Panc1 (cell line): ENCODE measurements around the gene CD276. TPM values are rescaled to one million over a fixed set of nuclear protein-coding genes. Genes with fewer than 3 reads are reported as not detected.

ENCODE experiments used
- ATAC-seq: fragments of 200-7000 bp; cut with Tn5 transposase; 2 replicates; pipeline ENCODE4 v1.9.1; 2020; ENCODE audit warnings: mild to moderate bottlenecking, moderate library complexity
- BruUV-seq: library from RNA; stranded (reverse); fragments of 400-500 nt; replicated peaks from 2 replicates; lab custom pipeline; 2021; lab: Mats Ljungman, UMichigan
- CTCF ChIA-PET: fragments of 300-600 bp; sonication (Branson Sonifier 250); formaldehyde crosslinking; loops from one replicate; lab custom pipeline; 2022; ENCODE audit warnings: antibody characterized with exemption; lab: Charles Lee
- POLR2A ChIA-PET: fragments of 300-600 bp; sonication (Branson Sonifier 250); formaldehyde crosslinking; loops from one replicate; lab custom pipeline; 2022; ENCODE audit warnings: antibody characterized with exemption; lab: Charles Lee
- DNase-seq: peaks from one replicate; pipeline ENCODE4 v3.0.0-alpha.2; 2010; ENCODE audit warnings: low read depth, low spot score
- H3K27ac ChIP-seq: 2 replicates; pipeline ENCODE4 v1.5.1; 2011; ENCODE audit warnings: mild to moderate bottlenecking, low read length, inconsistent platforms
- H3K27me3 ChIP-seq: fragments of 200-500 bp; sonication (Bioruptor generic); 2 replicates; pipeline ENCODE4 v1.6.0; 2014; ENCODE audit warnings: low read length, inconsistent platforms; ENCODE audit not compliant: control insufficient read depth, insufficient read depth
- H3K36me3 ChIP-seq: fragments of 200-500 bp; sonication (Bioruptor generic); 2 replicates; pipeline ENCODE4 v1.5.1; 2014; ENCODE audit warnings: inconsistent platforms, mild to moderate bottlenecking, low read length, moderate library complexity; ENCODE audit not compliant: control insufficient read depth, insufficient read depth
- H3K4me1 ChIP-seq: 2 replicates; pipeline ENCODE4 v1.5.1; 2011; ENCODE audit warnings: inconsistent platforms, mild to moderate bottlenecking, low read length, moderate library complexity; ENCODE audit not compliant: control insufficient read depth, insufficient read depth
- H3K4me3 ChIP-seq, 2 experiments: 2 replicates each; pipeline ENCODE4 v1.5.1; 2011 to 2012; ENCODE audit warnings: low read depth in 2 of 2, low read length in 2 of 2, mild to moderate bottlenecking in 2 of 2, inconsistent platforms in 1 of 2, moderate library complexity in 1 of 2
- H3K9me3 ChIP-seq: fragments of 200-500 bp; sonication (Bioruptor generic); 2 replicates; pipeline ENCODE4 v1.5.1; 2014; ENCODE audit warnings: low read depth, mild to moderate bottlenecking, inconsistent platforms, low read length, moderate library complexity; ENCODE audit not compliant: control insufficient read depth, insufficient read depth
- CTCF ChIP-seq: fragments of 450-650 bp; IDR thresholded peaks from 2 replicates; pipeline ENCODE4 v1.5.1; 2017; ENCODE audit warnings: mild to moderate bottlenecking
- POLR2AphosphoS5 ChIP-seq: IDR thresholded peaks from 2 replicates; pipeline ENCODE4 v1.6.1; 2012; ENCODE audit warnings: mild to moderate bottlenecking, low read depth, low read length, moderate library complexity
- SIN3A ChIP-seq: IDR thresholded peaks from 2 replicates; pipeline ENCODE4 v1.6.1; 2012; ENCODE audit warnings: low read depth, mild to moderate bottlenecking, low read length, moderate library complexity, borderline replicate concordance; ENCODE audit not compliant: insufficient read depth
- TCF7L2 ChIP-seq: IDR thresholded peaks from 2 replicates; pipeline ENCODE4 v1.6.1; 2011; ENCODE audit warnings: mild to moderate bottlenecking, low read depth, low read length, inconsistent platforms
- in situ Hi-C: cut with HindIII; loops from 2 replicates; pipeline ENCODE4 v1.10.0; 2016; ENCODE audit warnings: low sequenced_read_pairs, low pct_unique_long_range_greater_than_20kb
- intact Hi-C: fragments of 100-400 bp; cut with micrococcal nuclease; formaldehyde crosslinking; loops from one replicate; pipeline ENCODE4 v1.10.0; 2022; ENCODE audit not compliant: unreplicated experiment
- total RNA-seq: library from RNA; stranded (reverse); gene quantifications from one replicate; pipeline ENCODE4 v1.2.1, GENCODE V29; 2021; ENCODE audit not compliant: unreplicated experiment
- TF ChIP-seq, protein P1 (sequence below), 2 experiments: IDR thresholded peaks; 2 replicates each; pipeline ENCODE4 v1.6.1; 2011 to 2012; ENCODE audit warnings: low read depth in 2 of 2, control low read depth in 1 of 2, low read length in 1 of 2, mild to moderate bottlenecking in 1 of 2, moderate library complexity in 1 of 2; ENCODE audit not compliant: insufficient read depth in 1 of 2

Gene CD276
- total RNA-seq, 1 experiment from 2014 or later: 99.1 TPM

DNA sequence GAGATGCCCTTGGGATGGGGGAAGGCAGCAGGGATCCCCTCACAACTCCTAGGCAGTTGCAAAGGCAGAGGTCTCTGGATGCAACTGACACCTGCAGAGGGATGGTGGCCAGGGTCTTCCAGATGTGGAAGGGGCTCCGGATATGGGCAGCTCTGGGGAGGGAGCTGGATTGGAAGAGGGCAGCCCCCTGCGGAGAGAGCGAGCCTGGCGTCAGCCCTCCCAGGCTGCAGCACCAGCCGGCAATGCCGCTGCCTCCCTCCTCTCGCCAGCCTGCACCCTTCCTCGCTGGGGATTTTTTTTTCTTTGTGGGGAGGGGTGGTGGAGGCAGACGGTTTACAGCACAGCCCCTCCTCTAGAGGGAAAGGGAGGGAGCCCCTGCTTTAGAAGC lies 67.3 kb downstream of the CD276 start:
- H3K4me1 ChIP-seq: peaks cover 8% of the 10 kb centered on the region; the same call in 1 of the 2 replicates
- no peaks in the 10 kb centered on the region; the same call in 1 of the 2 replicates for H3K27me3 ChIP-seq
- POLR2A ChIA-PET: no interaction called here
- in situ Hi-C loops: no loop called here
- no TSS peak for BruUV-seq
- TF ChIP-seq, protein P1, sequence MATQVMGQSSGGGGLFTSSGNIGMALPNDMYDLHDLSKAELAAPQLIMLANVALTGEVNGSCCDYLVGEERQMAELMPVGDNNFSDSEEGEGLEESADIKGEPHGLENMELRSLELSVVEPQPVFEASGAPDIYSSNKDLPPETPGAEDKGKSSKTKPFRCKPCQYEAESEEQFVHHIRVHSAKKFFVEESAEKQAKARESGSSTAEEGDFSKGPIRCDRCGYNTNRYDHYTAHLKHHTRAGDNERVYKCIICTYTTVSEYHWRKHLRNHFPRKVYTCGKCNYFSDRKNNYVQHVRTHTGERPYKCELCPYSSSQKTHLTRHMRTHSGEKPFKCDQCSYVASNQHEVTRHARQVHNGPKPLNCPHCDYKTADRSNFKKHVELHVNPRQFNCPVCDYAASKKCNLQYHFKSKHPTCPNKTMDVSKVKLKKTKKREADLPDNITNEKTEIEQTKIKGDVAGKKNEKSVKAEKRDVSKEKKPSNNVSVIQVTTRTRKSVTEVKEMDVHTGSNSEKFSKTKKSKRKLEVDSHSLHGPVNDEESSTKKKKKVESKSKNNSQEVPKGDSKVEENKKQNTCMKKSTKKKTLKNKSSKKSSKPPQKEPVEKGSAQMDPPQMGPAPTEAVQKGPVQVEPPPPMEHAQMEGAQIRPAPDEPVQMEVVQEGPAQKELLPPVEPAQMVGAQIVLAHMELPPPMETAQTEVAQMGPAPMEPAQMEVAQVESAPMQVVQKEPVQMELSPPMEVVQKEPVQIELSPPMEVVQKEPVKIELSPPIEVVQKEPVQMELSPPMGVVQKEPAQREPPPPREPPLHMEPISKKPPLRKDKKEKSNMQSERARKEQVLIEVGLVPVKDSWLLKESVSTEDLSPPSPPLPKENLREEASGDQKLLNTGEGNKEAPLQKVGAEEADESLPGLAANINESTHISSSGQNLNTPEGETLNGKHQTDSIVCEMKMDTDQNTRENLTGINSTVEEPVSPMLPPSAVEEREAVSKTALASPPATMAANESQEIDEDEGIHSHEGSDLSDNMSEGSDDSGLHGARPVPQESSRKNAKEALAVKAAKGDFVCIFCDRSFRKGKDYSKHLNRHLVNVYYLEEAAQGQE (IDR thresholded peaks at IDR 0.05; ENCODE audit: insufficient read depth in 1 of 2, low read depth in 2 of 2, low read length in 1 of 2): no peak
- TF ChIP-seq POLR2AphosphoS5 (no peak), CTCF (no peak), SIN3A (no peak), TCF7L2 (no peak)
- no peaks in the 10 kb centered on the region for H3K9me3 ChIP-seq
- intact Hi-C loops: no loop called here
- CTCF ChIA-PET: interaction anchor here (0.6 kb wide), 1 partner anchor 54 kb away, joined by 4 read pairs; no protein-coding TSS in a partner anchor
- DNase-seq (no peak), ATAC-seq (no peak)
- no peak overlapping the region for H3K4me3 ChIP-seq
- no peaks in the 10 kb centered on the region for H3K36me3 ChIP-seq
- no peak overlapping the region for H3K27ac ChIP-seq

DNA sequence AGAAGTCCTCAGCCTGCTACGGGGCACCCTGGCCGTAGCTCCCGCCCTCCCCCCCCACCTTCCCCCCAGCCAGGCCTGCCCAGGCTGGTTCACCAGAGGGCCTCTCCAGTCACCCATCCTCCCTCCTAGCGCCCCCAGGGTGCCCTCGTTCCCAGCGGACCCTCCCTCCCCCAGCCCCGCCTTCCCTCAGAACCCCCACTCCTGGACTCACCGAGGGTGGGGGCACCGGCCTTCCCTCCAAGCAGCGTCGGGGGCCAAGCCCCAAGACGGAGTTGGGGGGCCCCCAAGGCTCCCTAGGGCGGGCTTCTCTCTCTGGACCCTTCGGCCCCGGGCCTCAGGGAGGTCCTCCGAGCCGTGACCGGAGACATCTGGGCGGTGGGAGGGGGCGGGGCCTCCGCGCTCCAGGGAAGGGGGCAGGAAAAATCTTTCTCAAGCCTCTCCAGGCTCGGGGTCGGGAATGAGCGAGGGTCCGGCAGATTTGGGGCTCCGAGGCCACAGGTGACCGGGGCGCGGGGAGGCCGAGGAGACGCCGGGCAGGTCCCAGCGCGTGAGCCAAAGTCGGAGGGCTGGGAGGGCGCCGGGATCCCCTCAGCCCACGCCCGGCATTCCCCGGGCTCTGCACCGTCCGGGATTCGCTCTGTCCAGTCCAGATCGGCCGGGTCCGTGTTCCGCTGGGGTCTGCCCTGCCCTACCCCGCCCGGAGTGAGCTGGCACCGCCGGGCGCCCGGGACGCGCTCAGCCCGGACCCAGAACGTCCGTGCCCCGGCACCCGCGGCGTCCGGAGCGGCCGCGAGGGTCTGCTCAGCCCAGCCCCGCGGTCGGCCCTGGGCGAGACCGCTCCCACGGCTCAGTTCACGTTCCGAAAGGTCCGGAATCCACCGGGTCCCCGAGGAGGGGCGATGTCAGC lies 68.0 kb downstream of the CD276 start:
- ATAC-seq (peak; percentile 30), DNase-seq (no peak)
- CTCF ChIA-PET: interaction anchor here (0.6 kb wide), 1 partner anchor 55 kb away, joined by 4 read pairs; no protein-coding TSS in a partner anchor
- Histone ChIP-seq H3K4me1 (peaks cover 6% of the 10 kb centered on the region; the same call in 1 of the 2 replicates), H3K36me3 (no peaks in the 10 kb centered on the region), H3K27ac (no peak overlapping the region), H3K4me3 (peak overlapping the region; percentile 36 to 45), H3K9me3 (no peaks in the 10 kb centered on the region), H3K27me3 (no peaks in the 10 kb centered on the region; the same call in 1 of the 2 replicates)
- POLR2A ChIA-PET: no interaction called here
- BruUV-seq: no TSS peak
- TF ChIP-seq CTCF (no peak), TCF7L2 (no peak), POLR2AphosphoS5 (no peak), SIN3A (no peak)
- TF ChIP-seq, protein P1 (IDR thresholded peaks at IDR 0.05; ENCODE audit: insufficient read depth in 1 of 2, low read depth in 2 of 2, low read length in 1 of 2): no peak
- intact Hi-C loops (no loop called here), in situ Hi-C loops (no loop called here)
